Posterior cingulate gyrus (tissue), 11 donors: ENCODE measurements around the gene CDK3.

Source experiments
- DNase-seq, 10 donors: peaks; one replicate each; pipeline versions ENCODE4 v3.0.0 to v3.0.0-alpha.2; 2020 to 2021; ENCODE audit warnings: mixed read lengths in 3 of 10
- intact Hi-C: fragments of 100-400 bp; cut with DNase I; formaldehyde crosslinking; loops from one replicate; pipeline ENCODE4 v1.15.1; 2023

CDK3 gene

DNA sequence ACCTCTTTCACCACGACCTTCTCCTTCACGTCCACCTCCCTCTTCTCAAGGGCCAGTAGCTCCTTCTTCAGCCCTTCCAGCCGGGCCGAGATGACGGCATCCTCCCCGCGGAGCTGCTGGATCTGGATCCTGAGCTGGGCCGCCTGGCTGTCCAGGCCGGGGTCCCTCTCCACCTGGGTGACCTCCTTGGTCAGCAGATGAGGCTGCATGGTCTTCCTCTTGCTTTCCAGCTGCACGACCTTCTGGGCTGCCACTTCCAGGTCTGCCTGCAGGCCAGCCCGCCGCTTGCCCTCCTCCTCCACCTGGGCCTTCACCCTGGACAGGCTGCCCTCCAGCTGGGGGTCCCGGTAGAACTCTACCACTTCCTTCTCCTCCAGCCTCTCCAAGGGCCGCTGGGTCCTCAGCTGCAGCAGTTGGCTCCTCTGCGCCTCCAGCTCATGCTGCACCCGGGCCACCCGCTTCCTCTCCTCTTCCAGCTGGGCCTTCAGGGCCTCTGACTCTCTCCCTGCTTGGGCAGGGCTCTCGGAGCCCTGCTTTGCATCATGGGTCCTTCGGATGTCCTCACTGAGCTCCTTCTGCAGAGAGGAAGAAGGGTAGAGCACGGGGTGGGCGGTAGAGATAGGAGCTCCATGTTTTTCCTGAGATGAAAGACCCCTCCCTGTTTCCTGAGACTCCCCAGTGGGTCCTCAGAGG is 9.5 kb downstream of the CDK3 start:
- peak in 1 of 10 donors; percentile 70 for DNase-seq
- intact Hi-C loops = loop anchor here (10.0 kb wide), 1 partner anchor 265 kb away; no protein-coding TSS in a partner anchor

DNA sequence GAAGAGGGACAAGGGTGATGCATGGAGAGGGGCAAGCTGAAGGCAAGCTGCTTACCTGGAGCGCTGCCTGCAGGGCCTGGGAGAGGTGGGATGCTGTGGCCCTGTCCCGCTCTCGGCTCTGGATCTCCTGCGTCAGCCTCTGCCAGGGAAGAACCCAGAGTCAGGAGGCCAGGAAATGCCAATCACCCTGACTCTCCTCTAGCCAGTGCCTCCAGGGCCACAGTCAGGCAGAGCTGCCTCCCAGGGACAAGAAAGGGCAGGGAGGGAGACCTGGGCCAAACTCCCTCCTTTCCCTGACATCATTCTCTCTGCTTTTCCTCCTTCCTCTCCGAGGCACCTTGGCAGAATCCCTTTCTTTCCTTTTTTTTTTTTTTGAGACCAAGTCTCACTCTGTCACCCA is 11.3 kb downstream of the CDK3 start:
- intact Hi-C loops = loop anchor here (10.0 kb wide), 1 partner anchor 263 kb away; no protein-coding TSS in a partner anchor
- no peak for DNase-seq

DNA sequence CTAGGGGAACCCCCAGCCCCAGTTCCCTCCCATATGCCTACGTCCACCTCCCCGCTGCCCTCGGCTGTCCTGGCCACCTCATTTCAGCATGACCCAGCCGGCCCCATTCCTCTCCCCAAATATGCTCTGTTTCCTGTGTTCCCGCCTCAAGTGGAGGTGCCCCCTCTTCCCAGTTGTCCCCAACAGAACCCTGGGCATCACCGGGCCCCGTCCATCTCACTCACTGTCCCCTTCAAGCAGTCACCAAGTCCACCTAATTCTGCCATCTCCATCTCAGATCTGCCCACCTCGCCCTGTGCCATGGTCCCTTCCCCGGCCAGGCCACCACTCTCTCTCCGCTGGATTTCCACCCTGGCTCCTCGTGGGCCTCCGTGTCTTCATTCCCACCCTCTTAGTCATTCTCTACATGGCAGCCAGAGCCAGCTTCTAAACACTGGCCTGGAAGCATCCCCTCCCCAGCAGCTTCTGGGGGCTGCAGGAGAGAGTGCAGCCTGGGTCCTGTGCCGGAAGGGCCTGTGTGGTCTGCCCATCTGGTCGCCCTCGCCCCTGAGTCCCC is 12.8 kb downstream of the CDK3 start:
- intact Hi-C loops = loop anchor here (10.0 kb wide), 1 partner anchor 261 kb away; no protein-coding TSS in a partner anchor

DNA sequence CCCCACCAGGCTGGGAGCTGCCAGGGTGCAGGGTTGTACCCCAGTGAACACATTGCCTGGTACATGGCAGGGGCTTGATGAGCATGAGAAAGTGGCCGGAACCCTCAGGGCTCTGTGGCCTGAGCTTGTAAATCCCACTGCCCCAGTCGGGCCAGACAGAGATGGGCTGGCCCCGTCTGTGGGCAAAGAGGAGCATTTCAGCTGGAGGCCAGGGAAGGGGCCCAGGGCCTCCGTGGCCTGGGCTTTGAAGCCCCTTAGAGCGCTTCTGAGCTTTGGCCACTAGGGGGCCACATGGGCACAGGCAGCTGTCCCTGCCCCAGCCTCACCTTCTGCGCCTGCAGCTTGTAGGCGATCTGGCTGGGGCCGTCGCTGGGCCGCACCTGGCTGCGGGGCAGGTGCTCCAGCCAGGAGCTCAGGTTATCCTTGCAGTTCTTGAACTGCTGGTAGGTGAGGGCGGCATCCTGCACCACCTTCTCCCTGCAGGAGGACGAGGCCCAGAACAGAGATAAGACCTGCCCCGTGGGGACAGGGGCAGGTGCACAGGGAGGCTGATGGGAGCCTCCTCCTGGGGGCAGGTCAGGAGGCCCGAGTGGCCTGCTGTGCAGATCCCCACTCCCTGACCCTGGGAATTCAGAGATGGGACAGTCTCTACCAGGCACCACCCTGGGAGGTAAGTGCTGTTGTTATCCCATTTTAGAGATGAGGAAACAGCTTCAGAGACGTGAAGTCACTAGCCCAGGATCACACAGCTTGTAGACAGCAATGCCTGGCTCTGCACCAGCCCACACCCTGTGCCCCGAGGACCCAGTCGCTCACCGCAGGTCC is 13.7 kb downstream of the CDK3 start:
- DNase-seq = peak in 8 of 10 donors; percentile 51 to 94 (median 62)
- intact Hi-C loops = loop anchor here (10.0 kb wide), 1 partner anchor 260 kb away; no protein-coding TSS in a partner anchor

More for the DNA sequence above, 12.8 kb downstream of the CDK3 start:
- DNase-seq = peak in 1 of 10 donors; percentile 74

DNA sequence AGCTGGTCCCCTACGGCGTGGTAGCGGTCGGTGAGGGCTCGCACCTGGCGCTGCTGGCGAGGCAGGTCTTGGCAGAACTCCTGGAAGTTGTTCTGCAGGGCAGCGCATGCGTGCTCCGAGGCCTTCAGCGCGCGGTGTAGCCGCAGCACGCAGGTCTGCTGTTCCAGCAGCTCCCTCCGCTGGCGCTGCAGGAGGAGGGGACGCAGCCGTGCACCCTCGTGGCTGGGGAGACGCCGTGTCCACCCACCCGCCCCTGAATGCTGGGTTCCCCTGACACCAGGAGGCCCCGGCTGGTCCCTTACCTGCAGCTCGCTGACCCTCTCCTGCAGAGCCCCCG is 14.2 kb downstream of the CDK3 start:
- DNase-seq = peak in 1 of 10 donors; percentile 84
- intact Hi-C loops = loop anchor here (10.0 kb wide), 1 partner anchor 260 kb away; no protein-coding TSS in a partner anchor

DNA sequence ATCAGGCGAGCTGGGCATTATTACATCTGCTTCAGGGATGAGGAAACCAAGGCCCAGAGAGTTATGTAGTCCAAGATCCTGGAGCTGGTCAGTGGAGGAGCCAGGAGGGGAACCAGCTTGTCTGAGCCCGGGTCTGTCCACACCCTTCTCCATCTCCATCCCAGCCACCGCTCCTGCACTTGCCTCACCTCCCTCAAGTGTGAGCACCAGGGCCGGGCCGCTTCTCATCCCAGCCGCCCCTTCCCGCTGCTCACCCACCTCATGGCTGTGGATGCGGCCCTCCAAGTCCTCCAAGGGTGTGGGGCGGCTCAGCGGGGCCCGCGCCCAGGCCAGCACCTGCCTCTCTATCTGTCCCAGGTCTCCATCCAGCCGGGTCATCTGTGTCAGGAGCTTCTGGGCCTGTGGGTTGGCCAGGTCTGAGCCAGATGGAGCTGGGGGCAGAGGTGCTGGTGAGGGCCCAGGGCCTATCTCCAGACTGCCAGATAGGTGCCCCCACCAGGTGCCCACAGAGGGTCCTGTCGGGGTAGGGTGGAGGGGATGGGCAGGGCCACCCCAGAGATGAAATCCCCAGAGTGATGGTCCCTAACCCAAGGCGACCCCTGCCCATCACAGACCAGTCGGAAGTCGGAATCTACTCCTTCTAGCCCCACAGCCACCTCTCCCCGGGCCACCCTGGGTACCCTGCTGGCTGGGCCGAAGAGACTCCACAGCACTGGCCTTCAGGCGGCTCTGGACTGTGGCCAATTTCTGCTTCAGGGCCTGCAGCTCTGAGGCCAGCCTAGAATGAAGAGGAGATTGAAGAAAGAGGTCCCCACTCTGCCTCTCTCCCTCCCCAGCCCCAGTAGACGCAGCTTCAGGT is 17.1 kb downstream of the CDK3 start:
- intact Hi-C loops = loop anchor here (10.0 kb wide), 1 partner anchor 257 kb away; no protein-coding TSS in a partner anchor
- DNase-seq = peak in 1 of 10 donors; percentile 76

DNA sequence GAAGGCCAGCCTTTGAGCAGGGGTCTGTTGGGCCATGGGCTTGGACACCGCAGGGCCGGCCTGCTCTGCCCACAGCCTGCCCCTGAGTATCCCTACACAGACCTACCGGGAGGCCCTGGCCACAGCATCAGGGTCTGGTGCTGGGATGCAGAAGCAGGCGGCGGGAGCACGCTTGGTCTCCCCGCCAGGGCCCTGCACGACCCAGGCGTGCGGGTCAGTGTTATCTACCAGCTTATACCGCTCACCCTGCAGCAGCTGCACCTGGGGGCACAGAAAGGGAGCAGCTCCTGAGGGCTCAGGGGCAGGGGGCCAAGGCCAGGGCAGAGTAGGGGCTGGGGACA is 17.7 kb downstream of the CDK3 start:
- DNase-seq = no peak
- intact Hi-C loops = loop anchor here (10.0 kb wide), 1 partner anchor 256 kb away; no protein-coding TSS in a partner anchor

DNA sequence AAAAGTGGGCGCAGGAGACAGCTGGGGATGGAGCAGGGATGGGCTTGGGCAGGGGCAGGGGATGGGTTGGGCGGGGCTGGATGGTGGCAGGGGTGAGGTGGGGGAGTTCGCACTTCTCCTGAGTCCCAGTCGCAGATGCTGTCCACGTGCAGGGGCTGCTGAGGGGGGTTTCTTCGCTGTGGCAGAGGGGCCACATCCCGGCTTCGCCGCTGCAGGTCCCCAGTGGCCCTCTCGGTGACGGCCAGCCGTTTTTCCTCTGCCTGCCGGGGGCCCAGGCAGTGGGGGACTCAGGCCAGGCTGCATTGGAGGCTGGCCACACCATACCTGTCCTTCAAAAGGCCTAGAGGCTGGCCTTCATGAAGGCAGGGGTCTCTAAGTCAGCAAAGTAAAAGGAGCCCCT is 18.1 kb downstream of the CDK3 start:
- no peak for DNase-seq
- intact Hi-C loops = loop anchor here (10.0 kb wide), 1 partner anchor 256 kb away; no protein-coding TSS in a partner anchor

DNA sequence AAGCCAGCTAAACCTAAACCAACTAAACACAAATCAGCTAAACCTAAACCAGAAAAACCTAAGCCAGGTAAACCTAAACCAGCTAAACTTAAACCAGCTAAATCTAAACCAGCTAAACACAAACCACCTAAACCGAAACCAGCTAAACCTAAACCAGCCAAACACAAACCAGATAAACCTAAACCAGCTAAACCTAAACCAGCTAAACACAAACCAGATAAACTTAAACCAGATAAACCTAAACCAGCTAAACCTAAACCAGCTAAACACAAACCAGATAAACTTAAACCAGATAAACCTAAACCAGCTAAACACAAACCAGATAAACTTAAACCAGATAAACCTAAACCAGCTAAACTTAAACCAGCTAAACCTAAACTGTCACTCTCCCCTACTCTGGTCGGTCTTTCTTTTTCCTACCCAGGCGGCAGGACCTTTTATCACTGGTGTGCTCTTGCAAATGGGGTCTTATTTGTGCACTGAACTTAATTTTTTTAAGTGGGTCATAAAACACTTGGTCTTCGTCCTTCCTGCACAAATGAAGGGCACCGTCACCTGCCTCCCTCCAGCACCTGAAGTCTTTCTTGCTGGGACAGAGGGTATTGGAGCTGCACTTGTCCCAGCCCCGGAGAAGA is 19.3 kb downstream of the CDK3 start:
- intact Hi-C loops = loop anchor here (10.0 kb wide), 1 partner anchor 255 kb away; no protein-coding TSS in a partner anchor
- DNase-seq = no peak

DNA sequence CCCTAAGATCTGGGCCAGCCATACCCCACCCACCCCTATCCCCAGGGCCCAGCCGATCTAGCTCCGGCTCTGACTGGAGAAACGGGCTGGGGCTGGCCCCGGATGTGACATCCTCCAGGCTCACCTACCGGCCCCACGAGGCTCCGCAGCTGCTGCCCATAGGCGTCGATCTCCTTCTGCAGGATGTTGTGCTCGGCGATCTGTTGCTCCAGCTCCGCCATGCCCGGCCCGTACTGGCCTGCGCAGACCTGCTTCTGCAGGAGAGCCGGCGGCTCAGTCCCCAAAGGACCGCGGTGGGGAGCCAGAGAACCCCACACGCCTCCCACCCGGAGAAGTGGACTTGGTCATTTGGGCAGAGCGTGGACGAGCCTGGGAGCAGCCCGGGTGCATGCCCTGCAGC is 21.6 kb downstream of the CDK3 start:
- peak in 1 of 10 donors; percentile 75 for DNase-seq
- intact Hi-C loops = no loop called here

DNA sequence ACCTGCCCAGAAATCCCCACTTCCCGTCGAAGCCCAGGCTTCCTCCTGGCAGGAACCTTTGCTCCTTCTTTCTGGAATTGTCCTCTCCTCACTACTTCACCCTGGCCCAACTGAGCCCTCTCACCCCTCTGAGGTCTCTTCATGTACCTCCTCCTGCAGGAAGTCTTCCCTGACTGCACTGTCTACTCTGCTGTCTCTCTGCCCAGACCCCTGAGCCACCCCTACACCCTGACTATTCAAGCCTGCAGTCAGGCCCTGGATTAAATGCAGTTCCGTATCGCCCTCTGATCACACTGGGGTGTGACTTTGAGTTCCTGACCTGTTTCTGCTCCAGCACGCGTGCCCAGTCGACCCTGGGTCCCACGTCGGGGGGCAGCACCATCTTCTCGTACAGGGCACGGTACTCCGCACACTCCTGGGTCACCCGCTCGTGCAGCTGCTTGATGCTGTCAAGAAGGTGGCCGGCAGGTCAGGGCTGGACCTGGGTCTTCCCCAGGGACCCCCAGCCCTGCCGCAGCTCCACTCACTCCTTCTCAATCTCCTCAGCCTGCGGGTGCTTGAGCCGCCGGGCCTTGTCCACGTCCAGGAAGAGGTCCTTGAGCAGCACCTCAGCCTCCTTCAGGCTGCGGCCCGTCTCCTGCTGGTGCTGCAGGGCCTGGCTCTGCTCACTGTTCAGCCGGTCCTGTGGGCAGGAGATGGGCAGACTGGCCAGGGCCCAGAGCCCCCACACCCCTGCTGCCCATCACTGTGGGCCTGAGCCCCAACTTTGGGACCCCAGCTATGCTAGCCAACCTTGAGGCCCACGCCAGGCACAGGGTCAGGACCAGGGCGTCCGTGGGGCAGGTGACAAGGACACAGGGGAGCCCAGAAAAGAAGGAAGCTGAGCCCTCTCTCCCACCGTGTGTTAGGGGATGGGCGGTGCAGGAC is 22.6 kb downstream of the CDK3 start:
- peak in 1 of 10 donors; percentile 80 for DNase-seq
- intact Hi-C loops = no loop called here

DNA sequence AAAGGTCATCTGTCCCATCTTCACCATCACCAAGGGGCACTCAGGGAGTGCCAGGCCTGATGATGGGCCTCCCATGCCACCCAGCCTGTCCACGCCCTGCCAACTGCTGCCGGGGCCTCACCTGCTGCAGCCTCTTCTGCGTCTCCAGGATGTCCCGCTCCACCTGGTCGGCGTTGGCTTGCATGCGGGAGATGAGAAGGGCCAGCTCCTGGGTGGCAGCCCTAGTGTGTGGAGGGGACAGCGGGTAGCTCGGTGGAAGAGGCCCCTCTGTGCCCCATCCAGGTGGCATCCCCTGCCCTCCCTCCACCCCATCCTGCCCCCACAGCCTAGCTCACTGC is 23.2 kb downstream of the CDK3 start:
- intact Hi-C loops = no loop called here
- no peak for DNase-seq

DNA sequence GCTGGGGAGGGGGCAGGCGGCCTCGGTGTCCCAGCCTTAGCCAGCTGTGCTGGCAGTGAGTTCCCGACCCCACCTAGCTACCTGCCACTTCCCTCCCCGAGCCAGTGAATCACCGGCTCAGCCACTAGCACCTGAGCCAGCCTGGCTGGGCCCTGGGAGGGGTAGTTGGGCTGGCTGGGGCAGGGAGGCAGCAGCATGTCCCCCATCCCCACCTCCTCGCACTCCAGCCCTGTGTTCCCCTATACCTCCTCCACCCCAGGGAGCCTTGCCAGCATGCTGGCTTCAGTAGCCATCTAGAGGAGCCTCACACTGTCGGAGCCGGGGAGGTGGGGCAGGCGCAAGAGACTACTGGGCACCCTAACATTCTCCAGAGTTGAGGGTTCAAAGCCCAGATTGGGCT is 23.7 kb downstream of the CDK3 start:
- no peak for DNase-seq

DNA sequence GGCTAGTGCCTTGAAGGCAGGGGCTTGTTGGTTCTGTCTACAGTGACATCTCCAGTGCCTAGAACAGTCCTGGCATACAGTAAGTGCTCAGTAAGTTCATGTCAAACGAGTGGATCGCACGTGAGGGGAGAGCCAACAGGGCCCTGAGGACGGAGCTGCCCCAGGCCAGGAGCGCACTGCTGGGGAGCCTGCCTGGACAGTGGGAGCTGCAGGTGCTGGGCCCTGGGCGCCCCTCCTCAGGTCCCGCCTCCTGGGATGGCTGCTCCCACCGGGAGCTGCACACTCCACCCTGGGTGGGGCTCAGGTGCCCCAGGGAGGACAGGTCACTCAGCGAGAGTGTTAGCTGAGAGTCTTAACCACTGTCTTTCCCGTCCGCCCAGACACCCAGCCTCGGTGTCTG is 24.6 kb downstream of the CDK3 start:
- DNase-seq = peak in 1 of 10 donors; percentile 37
- intact Hi-C loops = no loop called here

More for the DNA sequence above, 23.7 kb downstream of the CDK3 start:
- intact Hi-C loops = no loop called here

DNA sequence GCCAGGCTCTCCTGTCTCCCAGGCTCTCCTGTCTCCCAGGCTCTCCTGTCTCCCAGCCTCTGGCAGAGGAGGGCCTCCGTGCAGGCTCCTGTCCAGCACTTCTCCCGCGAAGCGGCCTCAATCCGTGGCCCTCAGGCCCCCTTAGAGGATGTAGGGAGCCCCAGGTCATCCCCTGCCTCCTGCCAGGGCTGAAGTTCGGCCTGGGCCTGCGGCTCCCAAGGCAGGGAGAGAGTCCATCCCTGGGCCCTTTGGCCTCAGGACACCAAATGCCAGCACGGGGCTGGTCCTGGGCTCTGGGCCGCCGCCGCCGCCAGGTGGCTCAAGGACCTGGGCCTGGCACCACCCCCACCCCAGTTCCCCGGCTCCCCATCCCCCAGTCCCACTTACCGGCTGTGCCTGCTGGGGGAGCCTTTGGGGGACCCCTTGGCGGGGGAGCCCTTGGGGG is 26.1 kb downstream of the CDK3 start:
- intact Hi-C loops = no loop called here

DNA sequence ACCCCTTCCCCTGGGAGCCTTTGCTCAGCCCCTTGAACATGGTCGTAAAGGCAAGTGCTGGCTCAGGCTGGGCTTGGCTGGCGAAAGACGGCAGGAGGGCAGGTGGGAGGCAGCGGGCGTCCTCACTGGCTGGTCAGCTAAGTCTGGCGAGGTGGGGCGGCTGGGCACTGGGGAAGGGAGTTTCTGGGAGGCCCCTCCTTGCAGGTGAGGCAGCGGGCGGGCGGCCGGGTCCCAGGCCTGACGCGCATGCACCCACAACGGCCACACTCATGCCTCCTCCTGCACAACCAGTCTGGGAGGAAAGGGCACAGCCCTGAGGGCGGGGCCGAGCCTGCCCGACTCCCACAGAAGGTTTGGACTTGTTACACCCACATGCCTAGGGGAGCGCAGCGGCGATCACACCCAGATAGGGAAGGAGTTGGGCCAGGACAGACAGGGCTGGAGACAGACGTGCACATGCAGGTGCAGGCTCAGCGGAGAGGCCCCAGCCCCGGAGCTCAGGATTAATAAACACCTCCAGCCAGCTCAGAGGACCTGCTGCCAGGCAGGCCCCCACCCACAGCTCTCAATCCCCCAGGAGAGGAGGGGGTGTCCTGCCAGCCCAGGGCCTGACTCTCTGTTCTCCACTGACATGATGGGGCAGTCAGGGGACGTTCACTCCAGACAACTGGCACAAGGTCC is 26.6 kb downstream of the CDK3 start, which contains the start of gene EVPL:
Gene EVPL (minus strand): TSS at position 148 of the 681 bp plus-strand sequence. CDS start 108 bp downstream, at position 40.
- intact Hi-C loops = no loop called here
- DNase-seq = peak in 2 of 10 donors; percentile 67 to 81

More for the DNA sequence above, 26.1 kb downstream of the CDK3 start:
- peak in 1 of 10 donors; percentile 52 for DNase-seq

DNA sequence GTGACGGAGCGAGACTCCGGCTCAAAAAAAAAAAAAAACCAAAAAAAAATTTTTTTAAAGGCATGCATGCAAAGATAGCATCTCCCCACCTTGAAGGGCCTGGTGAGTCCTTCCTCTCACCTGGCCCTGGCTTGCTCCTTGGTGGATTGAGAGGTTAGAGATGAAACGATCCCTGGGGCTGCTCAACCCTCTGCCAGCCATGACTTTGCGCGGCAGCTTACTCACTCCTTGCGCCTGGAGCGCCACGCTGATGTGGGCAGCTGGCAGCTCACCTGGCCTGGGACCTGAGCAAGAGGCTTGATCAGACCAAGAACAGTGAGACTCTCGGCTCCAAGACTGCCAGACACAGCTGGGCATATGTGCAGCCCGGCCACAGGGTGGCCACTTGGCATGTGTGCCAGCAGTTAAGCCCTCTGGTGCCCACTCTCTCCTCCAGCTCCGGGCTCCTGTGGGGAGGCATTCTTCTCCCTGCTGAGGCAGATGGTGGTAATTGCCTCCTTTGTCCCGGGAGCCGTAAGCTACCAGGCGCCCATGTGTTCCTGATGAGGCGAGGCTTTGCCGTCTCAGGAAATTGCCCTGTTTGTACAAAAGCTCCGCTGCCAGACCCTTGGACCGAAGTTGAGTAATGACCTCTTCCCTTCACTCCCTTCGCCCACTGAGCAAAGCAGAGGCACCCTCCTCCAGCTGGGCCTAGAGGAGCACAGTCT is 31.6 kb downstream of the CDK3 start:
- intact Hi-C loops = no loop called here

More for the DNA sequence above, 31.6 kb downstream of the CDK3 start:
- DNase-seq = peak in 2 of 10 donors; percentile 64 to 85
